CD8-positive, alpha-beta memory T cell (primary cell): ENCODE results near the gene PIM3. TPM values are rescaled to one million over a fixed set of nuclear protein-coding genes. Genes with fewer than 3 reads are reported as not detected.

ENCODE experiments used
- CTCF ChIA-PET: fragments of 350-600 bp; sonication (Branson Sonifier 250); formaldehyde crosslinking; loops from one replicate; lab custom pipeline; 2021; ENCODE audit warnings: antibody characterized with exemption; lab: Charles Lee
- POLR2A ChIA-PET: fragments of 350-600 bp; sonication (Branson Sonifier 250); formaldehyde crosslinking; loops from one replicate; lab custom pipeline; 2021; ENCODE audit warnings: antibody characterized with exemption; lab: Charles Lee
- DNase-seq, 5 donors: peaks; one replicate each; pipeline versions ENCODE4 v3.0.0 to v3.0.0-alpha.2; 2020 to 2022; ENCODE audit warnings: mixed read lengths in 1 of 5
- H3K27ac ChIP-seq: one replicate; pipeline ENCODE4 v1.7.0; 2013; ENCODE audit warnings: low read depth, mild to moderate bottlenecking, low read length, moderate library complexity
- H3K27me3 ChIP-seq: 2 replicates; pipeline ENCODE4 v1.7.0; 2013; ENCODE audit warnings: low read length, mild to moderate bottlenecking; ENCODE audit not compliant: insufficient read depth, poor library complexity, severe bottlenecking
- H3K36me3 ChIP-seq: 2 replicates; pipeline ENCODE4 v1.7.0; 2013; ENCODE audit warnings: mild to moderate bottlenecking, low read length, moderate library complexity; ENCODE audit not compliant: insufficient read depth
- H3K4me1 ChIP-seq: 2 replicates; pipeline ENCODE4 v1.7.0; 2013; ENCODE audit warnings: mild to moderate bottlenecking, low read length, moderate library complexity; ENCODE audit not compliant: insufficient read depth
- H3K4me3 ChIP-seq: 2 replicates; pipeline ENCODE4 v1.7.0; 2013; ENCODE audit warnings: mild to moderate bottlenecking, low read length
- H3K9me3 ChIP-seq: 2 replicates; pipeline ENCODE4 v1.7.0; 2013; ENCODE audit warnings: mild to moderate bottlenecking, low read length
- H3K27ac Mint-ChIP-seq, 8 donors: one replicate each; pipeline ENCODE4 v1.8.0; 2020 to 2021; ENCODE audit warnings: mixed read lengths in 8 of 8, mild to moderate bottlenecking in 6 of 8, inconsistent platforms in 3 of 8, moderate library complexity in 3 of 8
- H3K27me3 Mint-ChIP-seq, 2 donors: one replicate each; pipeline ENCODE4 v1.8.0; 2020 to 2021; ENCODE audit warnings: mixed read lengths in 2 of 2, mild to moderate bottlenecking in 1 of 2, moderate library complexity in 1 of 2
- H3K36me3 Mint-ChIP-seq, 3 donors: one replicate each; pipeline ENCODE4 v1.8.0; 2020 to 2021; ENCODE audit warnings: mixed read lengths in 3 of 3, inconsistent platforms in 1 of 3, mild to moderate bottlenecking in 1 of 3
- H3K4me1 Mint-ChIP-seq, 3 donors: one replicate each; pipeline ENCODE4 v1.8.0; 2020 to 2021; ENCODE audit warnings: mixed read lengths in 3 of 3, inconsistent platforms in 1 of 3, mild to moderate bottlenecking in 1 of 3
- H3K4me3 Mint-ChIP-seq, 7 donors: one replicate each; pipeline ENCODE4 v1.8.0; 2020 to 2021; ENCODE audit warnings: mixed read lengths in 7 of 7, mild to moderate bottlenecking in 6 of 7, moderate library complexity in 4 of 7, inconsistent platforms in 2 of 7
- H3K9me3 Mint-ChIP-seq, 5 donors: one replicate each; pipeline ENCODE4 v1.8.0; 2020 to 2022; ENCODE audit warnings: mixed read lengths in 5 of 5, mild to moderate bottlenecking in 3 of 5, moderate library complexity in 2 of 5, inconsistent platforms in 1 of 5
- polyA plus RNA-seq: library from polyadenylated mRNA; unstranded; fragments of 300-500 nt; fragmentation: Illumina TruSeq; gene quantifications from one replicate; pipeline ENCODE4 v1.2.3, GENCODE V29; 2021
- total RNA-seq, 2 experiments: library from RNA; stranded (reverse); gene quantifications; one replicate each; pipeline ENCODE4 v1.2.3, GENCODE V29; 2021

Gene PIM3
- total and polyA plus RNA-seq, 3 experiments from 2014 or later: 39.3 to 227 (median 202) TPM

- Histone ChIP-seq H3K4me3 (no peak overlapping the region), H3K9me3 (no peaks in the 10 kb centered on the region), H3K36me3 (no peaks in the 10 kb centered on the region), H3K27me3 (no peaks in the 10 kb centered on the region), H3K27ac (no peak overlapping the region), H3K4me1 (peaks cover 16% of the 10 kb centered on the region)
- Mint-ChIP-seq H3K4me1 (peaks cover 9 to 13% (median 12%) of the 10 kb centered on the region in 3 donors), H3K27me3 (no peaks in the 10 kb centered on the region), H3K4me3 (no peak overlapping the region), H3K9me3 (no peaks in the 10 kb centered on the region), H3K36me3 (no peaks in the 10 kb centered on the region), H3K27ac (no peak overlapping the region)
- ChIA-PET CTCF (interaction anchor here (1.0 to 2.1 kb wide), 3 partner anchors 11 to 82 kb away, joined by 3 to 9 read pairs (median 4); no protein-coding TSS in a partner anchor), POLR2A (interaction anchor here (1.6 kb wide), 1 partner anchor 11 kb away, joined by 5 read pairs; no protein-coding TSS in a partner anchor)
- DNase-seq: no peak
These were observed 12.2 kb upstream of the PIM3 start for GRCh38 chr22:49948116-49948957.

GRCh38 chr22:49948958-49949913 lies 11.3 kb upstream of the PIM3 start:
- Histone ChIP-seq H3K4me3 (no peak overlapping the region), H3K36me3 (no peaks in the 10 kb centered on the region), H3K4me1 (peaks cover 16% of the 10 kb centered on the region), H3K9me3 (no peaks in the 10 kb centered on the region), H3K27ac (no peak overlapping the region), H3K27me3 (no peaks in the 10 kb centered on the region)
- H3K4me3 Mint-ChIP-seq: no peak overlapping the region
- ChIA-PET POLR2A (no interaction called here), CTCF (no interaction called here)
- H3K9me3 Mint-ChIP-seq: no peaks in the 10 kb centered on the region
- no peaks in the 10 kb centered on the region for H3K36me3 Mint-ChIP-seq
- peak overlapping the region in 2 of 8 donors; percentile 43 to 74 for H3K27ac Mint-ChIP-seq
- H3K4me1 Mint-ChIP-seq: peaks cover 9 to 13% (median 12%) of the 10 kb centered on the region in 3 donors
- DNase-seq: no peak
- H3K27me3 Mint-ChIP-seq: no peaks in the 10 kb centered on the region

- peak overlapping the region in 1 of 8 donors; percentile 74 for H3K27ac Mint-ChIP-seq
- Histone ChIP-seq H3K4me1 (peaks cover 16% of the 10 kb centered on the region), H3K27me3 (no peaks in the 10 kb centered on the region), H3K27ac (no peak overlapping the region), H3K9me3 (no peaks in the 10 kb centered on the region), H3K4me3 (no peak overlapping the region), H3K36me3 (no peaks in the 10 kb centered on the region)
- POLR2A ChIA-PET: no interaction called here
- CTCF ChIA-PET: no interaction called here
- no peaks in the 10 kb centered on the region for H3K36me3 Mint-ChIP-seq
- no peaks in the 10 kb centered on the region for H3K27me3 Mint-ChIP-seq
- no peaks in the 10 kb centered on the region for H3K9me3 Mint-ChIP-seq
- H3K4me1 Mint-ChIP-seq: peaks cover 9 to 13% (median 12%) of the 10 kb centered on the region in 3 donors
- no peak overlapping the region for H3K4me3 Mint-ChIP-seq
- no peak for DNase-seq
These were observed 10.7 kb upstream of the PIM3 start for GRCh38 chr22:49949914-49950292.

DNA sequence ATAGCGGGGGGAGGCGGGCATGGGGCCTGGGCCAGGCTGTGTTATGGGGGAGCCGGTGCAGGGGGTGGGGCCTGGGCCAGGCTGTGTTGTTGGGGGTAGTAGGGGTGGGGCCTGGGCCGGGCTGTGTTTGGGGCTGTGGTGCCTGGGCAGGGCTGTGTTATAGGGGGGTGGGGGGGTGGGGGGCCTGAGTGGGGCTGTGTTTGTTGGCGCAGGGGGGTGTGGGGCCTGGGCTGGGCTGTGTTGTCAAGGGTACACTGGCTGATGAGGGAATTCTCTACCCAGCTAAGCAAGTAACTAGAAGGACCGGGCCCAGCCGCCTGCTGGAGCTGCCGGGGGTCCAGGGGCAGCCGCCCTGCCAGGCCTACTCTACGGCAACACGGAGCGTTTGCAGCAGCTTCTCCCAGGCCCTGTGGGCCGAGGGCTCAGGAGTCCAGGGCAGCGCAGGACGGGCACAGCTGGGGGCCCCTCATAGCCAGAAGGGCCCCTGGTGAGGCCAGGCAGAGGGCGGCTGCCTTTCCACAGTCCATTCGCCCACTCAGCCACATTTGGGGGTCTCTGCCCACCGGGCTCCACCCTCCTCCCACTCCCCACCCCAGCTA lies 10.1 kb upstream of the PIM3 start:
- Mint-ChIP-seq H3K27ac (no peak overlapping the region), H3K36me3 (no peaks in the 10 kb centered on the region), H3K27me3 (no peaks in the 10 kb centered on the region), H3K9me3 (no peaks in the 10 kb centered on the region), H3K4me1 (peaks cover 6 to 12% (median 7%) of the 10 kb centered on the region in 3 donors), H3K4me3 (no peak overlapping the region)
- no peaks in the 10 kb centered on the region for H3K36me3 ChIP-seq
- ChIA-PET POLR2A (interaction anchor here (0.7 kb wide), 1 partner anchor 21 kb away, joined by 5 read pairs; no protein-coding TSS in a partner anchor), CTCF (no interaction called here)
- DNase-seq: no peak
- no peaks in the 10 kb centered on the region for H3K27me3 ChIP-seq
- no peak overlapping the region for H3K27ac ChIP-seq
- H3K4me1 ChIP-seq: peaks cover 15% of the 10 kb centered on the region
- no peaks in the 10 kb centered on the region for H3K9me3 ChIP-seq
- H3K4me3 ChIP-seq: no peak overlapping the region

DNA sequence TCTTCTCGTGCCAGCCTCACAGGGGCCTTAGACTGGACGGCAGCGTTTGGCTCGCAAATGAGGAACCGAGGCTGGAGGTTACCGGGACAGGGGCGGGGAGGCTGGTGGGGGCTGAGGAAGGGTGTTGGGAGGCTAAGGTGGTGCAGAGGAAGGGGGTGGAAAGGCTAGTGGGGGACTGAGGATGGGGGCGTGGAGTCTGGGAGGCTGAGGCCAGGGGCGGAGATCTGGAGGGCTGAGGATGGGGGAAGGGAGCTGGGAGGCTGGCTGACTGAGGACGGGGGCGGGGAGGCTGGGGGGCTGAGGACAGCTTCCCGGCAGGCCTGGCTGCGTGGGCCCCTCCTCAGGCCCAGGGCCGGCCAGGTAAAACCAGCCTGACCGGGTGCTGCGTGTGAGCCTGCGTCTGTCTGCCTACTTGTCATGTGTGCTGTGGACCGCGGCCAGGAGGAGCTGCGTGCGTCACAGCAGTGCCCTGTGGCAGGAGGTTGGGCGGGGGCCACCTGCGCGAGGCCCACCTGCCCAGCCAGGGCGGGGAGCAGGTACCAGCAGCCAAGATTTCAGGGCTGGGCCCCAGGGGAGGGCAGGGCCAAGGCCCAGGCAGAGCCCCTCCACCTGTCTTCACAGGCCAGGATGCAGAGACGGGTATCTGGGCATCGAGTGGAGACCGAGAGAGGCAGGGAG lies 9.4 kb upstream of the PIM3 start:
- no peaks in the 10 kb centered on the region for H3K27me3 Mint-ChIP-seq
- Histone ChIP-seq H3K4me3 (no peak overlapping the region), H3K9me3 (no peaks in the 10 kb centered on the region), H3K36me3 (no peaks in the 10 kb centered on the region), H3K27me3 (no peaks in the 10 kb centered on the region), H3K27ac (no peak overlapping the region), H3K4me1 (peaks cover 8% of the 10 kb centered on the region)
- H3K36me3 Mint-ChIP-seq: no peaks in the 10 kb centered on the region
- CTCF ChIA-PET: no interaction called here
- POLR2A ChIA-PET: interaction anchor here (0.7 kb wide), 1 partner anchor 21 kb away, joined by 5 read pairs; no protein-coding TSS in a partner anchor
- H3K9me3 Mint-ChIP-seq: no peaks in the 10 kb centered on the region
- H3K4me3 Mint-ChIP-seq: no peak overlapping the region
- peaks cover 0 to 5% (median 2%) of the 10 kb centered on the region in 3 donors for H3K4me1 Mint-ChIP-seq
- DNase-seq: no peak
- peak overlapping the region in 1 of 8 donors; percentile 54 for H3K27ac Mint-ChIP-seq

DNA sequence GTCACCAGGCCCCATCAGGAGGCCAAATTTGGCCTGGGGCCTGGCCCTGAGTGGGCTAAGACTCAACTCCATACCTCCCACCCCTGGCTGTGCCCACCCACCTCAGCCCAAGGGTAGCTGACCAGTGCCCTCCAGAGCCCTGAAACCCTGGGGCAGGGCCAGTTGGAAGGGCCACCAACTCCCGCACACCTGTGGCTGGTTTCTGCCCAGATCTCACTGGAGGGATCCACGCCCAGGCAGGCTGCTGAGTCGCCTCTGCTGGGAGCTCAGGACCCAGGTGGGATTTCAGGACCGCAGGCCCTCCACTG lies 8.9 kb upstream of the PIM3 start:
- Histone ChIP-seq H3K27ac (no peak overlapping the region), H3K27me3 (no peaks in the 10 kb centered on the region), H3K9me3 (no peaks in the 10 kb centered on the region), H3K4me1 (peaks cover 3% of the 10 kb centered on the region), H3K4me3 (no peak overlapping the region), H3K36me3 (no peaks in the 10 kb centered on the region)
- ChIA-PET POLR2A (no interaction called here), CTCF (no interaction called here)
- DNase-seq: no peak
- H3K4me1 Mint-ChIP-seq: peaks cover 0 to 1% (median 0%) of the 10 kb centered on the region in 3 donors
- H3K27me3 Mint-ChIP-seq: no peaks in the 10 kb centered on the region
- H3K27ac Mint-ChIP-seq: no peak overlapping the region
- H3K36me3 Mint-ChIP-seq: no peaks in the 10 kb centered on the region
- no peak overlapping the region for H3K4me3 Mint-ChIP-seq
- no peaks in the 10 kb centered on the region for H3K9me3 Mint-ChIP-seq

GRCh38 chr22:49951986-49952896 lies 8.3 kb upstream of the PIM3 start:
- Histone ChIP-seq H3K4me3 (no peak overlapping the region), H3K27ac (no peak overlapping the region), H3K27me3 (no peaks in the 10 kb centered on the region), H3K9me3 (no peaks in the 10 kb centered on the region), H3K4me1 (no peaks in the 10 kb centered on the region), H3K36me3 (no peaks in the 10 kb centered on the region)
- ChIA-PET CTCF (no interaction called here), POLR2A (no interaction called here)
- DNase-seq: no peak
- Mint-ChIP-seq H3K27ac (no peak overlapping the region), H3K9me3 (no peaks in the 10 kb centered on the region), H3K36me3 (no peaks in the 10 kb centered on the region), H3K4me1 (peaks cover 0 to 2% (median 0%) of the 10 kb centered on the region in 3 donors), H3K27me3 (peaks cover 0 to 2% of the 10 kb centered on the region in 2 donors), H3K4me3 (no peak overlapping the region)
